SH-SY5Y (cell line): ENCODE results near the gene PSMB2.

Source experiments
- GATA2 ChIP-seq: IDR thresholded peaks from 2 replicates; pipeline ENCODE4 v1.6.1; 2011; ENCODE audit warnings: mild to moderate bottlenecking, low read depth, low read length
- GATA3 ChIP-seq: IDR thresholded peaks from 2 replicates; pipeline ENCODE4 v1.6.1; 2011; ENCODE audit warnings: low read depth, mild to moderate bottlenecking, low read length, moderate library complexity

Gene PSMB2

DNA sequence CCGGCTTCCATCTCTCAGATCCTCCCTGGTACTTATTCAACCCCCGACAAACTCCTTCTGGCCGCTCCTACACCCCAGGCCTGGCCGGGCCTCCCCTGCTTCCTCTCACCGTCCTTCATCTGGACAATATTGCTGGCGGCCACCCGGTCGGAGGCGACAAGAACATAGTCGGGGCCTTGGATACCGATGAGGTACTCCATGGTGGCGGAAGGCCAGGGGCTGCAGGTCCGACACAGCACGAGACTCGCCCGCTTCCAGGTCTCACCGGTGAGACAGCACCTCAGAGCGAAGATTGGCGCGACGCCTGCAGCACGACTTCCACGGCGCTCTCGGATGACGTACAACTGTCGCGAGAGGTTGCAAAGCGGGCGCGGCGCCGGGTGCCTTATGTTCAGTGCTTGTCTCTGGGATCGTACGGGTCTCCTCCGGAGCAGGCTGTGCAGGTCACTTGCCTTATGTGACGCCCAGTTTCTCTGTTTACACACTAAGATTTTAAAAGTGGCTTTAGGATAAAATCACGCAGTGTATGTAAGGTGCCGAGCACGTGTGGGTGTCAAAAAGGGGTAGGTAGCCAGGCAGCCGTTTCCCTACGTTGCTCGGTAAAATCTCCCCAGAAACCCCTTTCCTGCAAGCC lies at the start of gene PSMB2:
PSMB2 (minus strand) TSS at position 294 of the 634 bp plus-strand sequence; CDS start at position 200, 94 bp downstream.
- peak; percentile 19; the same call in 1 of the 2 replicates for TF ChIP-seq GATA2
- no peak for TF ChIP-seq GATA3

- TF ChIP-seq GATA2 (no peak), GATA3 (no peak)
Measured at GRCh38 chr1:35691080-35691479, 49.8 kb upstream of the PSMB2 start.

DNA sequence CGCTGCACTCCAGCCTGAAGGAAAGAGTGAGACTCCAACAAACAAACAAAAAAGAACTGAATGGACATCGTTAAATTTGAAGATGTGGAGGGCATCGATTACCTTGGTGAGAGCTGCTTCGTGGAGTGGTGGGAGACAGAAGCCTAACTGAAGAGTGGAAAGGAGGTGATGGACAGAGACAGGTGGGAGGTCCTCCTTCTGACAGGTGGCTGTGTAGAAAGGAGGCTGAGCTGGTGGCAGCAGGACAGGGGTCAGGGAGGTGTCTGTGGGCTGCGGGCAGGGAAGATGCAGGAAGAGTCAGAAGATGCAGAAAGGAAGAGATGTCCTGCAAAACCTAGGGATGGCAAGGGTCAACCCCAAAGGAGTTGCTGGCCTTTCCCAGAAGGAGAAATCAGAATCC lies 46.8 kb upstream of the PSMB2 start:
- TF ChIP-seq GATA3 (no peak), GATA2 (no peak)

- no peak for TF ChIP-seq GATA3
- no peak for TF ChIP-seq GATA2
Measured at GRCh38 chr1:35683012-35683411, 41.7 kb upstream of the PSMB2 start.

GRCh38 chr1:35680271-35680670 lies 38.9 kb upstream of the PSMB2 start:
- TF ChIP-seq GATA2, result no peak
- TF ChIP-seq GATA3, result no peak

GRCh38 chr1:35675773-35676172 lies 34.4 kb upstream of the PSMB2 start:
- TF ChIP-seq GATA3 (no peak), GATA2 (no peak)

- TF ChIP-seq GATA3, result no peak
- no peak for TF ChIP-seq GATA2
Measured at GRCh38 chr1:35674111-35674510, 32.8 kb upstream of the PSMB2 start.

DNA sequence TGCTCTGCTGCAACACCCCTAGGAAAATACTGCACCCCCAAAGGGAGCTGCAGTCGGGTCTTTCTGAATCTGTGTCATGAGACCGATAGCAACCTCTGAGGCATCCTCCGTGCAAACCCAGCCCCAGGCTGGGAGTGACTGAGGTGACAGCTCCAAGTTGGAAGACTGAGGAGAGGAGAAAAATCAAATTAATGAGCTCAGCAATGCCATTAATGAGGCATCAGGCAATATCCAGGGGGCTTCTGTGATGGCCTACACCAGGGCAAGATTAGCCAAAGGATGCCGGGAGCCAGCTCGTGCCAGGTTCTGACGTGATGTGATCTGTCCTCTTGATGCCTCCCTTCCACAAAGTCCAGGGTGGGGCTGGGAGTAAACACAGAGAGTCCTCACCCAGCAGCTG lies 30.8 kb upstream of the PSMB2 start:
- TF ChIP-seq GATA3 (no peak), GATA2 (no peak)

- no peak for TF ChIP-seq GATA2
- no peak for TF ChIP-seq GATA3
Measured at GRCh38 chr1:35668506-35668905, 27.2 kb upstream of the PSMB2 start.

- no peak for TF ChIP-seq GATA2
- TF ChIP-seq GATA3, result no peak
Measured at GRCh38 chr1:35666916-35667315, 25.6 kb upstream of the PSMB2 start.

- no peak for TF ChIP-seq GATA3
Measured at GRCh38 chr1:35666216-35666615, 24.9 kb upstream of the PSMB2 start.

DNA sequence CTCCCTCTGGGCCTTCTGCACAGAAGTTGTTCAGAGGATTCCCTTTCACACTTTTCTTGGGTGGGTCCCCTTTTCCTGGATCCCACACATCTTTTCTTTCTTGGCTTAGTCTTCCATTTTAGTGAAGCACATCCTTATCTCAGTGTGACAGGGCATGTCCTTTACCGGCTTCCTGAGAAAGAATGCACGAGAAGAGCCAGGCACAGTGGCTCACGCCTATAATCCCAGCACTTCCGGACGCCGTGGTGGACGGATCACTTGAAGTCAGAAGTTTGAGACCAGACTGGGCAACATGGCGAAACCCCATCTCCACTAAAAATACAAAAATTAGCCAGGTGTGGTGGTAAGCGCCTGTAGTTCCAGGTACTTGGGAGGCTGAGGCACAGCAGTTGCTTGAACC lies 22.1 kb upstream of the PSMB2 start:
- TF ChIP-seq GATA2 (no peak), GATA3 (no peak)

DNA sequence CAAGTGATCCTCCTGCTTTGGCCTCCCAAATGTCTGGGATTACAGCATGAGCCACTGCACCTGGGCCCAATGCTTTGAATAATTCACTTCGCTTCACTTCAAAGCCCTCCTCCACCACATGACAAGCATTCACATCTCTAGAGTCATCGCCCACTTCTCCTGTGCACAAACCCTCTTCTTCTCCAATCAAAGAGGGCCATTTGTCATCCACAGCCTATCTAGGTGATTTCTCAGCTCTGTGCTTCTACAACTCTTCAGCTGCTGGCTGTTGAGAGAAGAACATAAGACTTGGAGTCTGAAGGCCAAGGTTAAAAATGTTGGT lies 20.1 kb upstream of the PSMB2 start:
- no peak for TF ChIP-seq GATA3
- TF ChIP-seq GATA2, result no peak

- TF ChIP-seq GATA3, result no peak
Measured at GRCh38 chr1:35660581-35661473, 19.5 kb upstream of the PSMB2 start.

DNA sequence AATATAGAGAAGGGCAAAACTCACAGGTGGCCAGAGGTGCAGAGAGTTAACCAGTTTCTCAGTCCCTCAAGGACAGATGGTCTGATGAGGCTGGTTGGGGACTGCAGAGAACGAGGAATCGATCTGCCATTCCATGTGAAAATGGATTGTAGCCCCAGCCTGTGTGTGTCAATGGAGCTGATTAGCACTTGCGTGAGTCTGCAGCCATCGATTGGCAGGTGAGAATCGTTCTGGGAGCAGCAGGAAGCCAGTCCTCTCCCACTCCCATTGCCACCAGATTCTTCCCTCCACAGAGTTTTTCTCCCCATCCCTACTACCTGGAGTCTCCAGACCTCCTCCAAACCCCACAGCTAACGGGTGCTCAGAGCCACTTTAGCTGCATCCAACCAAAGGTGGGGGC lies 18.3 kb upstream of the PSMB2 start:
- no peak for TF ChIP-seq GATA3
- no peak for TF ChIP-seq GATA2
